ENCODE measurements around the gene SCRN1. TPM values are rescaled to one million over a fixed set of nuclear protein-coding genes. Genes with fewer than 3 reads are reported as not detected.

Gene SCRN1
- total and polyA plus RNA-seq, 2 experiments from 2014 or later = 15.2 to 66.7 TPM

DNA sequence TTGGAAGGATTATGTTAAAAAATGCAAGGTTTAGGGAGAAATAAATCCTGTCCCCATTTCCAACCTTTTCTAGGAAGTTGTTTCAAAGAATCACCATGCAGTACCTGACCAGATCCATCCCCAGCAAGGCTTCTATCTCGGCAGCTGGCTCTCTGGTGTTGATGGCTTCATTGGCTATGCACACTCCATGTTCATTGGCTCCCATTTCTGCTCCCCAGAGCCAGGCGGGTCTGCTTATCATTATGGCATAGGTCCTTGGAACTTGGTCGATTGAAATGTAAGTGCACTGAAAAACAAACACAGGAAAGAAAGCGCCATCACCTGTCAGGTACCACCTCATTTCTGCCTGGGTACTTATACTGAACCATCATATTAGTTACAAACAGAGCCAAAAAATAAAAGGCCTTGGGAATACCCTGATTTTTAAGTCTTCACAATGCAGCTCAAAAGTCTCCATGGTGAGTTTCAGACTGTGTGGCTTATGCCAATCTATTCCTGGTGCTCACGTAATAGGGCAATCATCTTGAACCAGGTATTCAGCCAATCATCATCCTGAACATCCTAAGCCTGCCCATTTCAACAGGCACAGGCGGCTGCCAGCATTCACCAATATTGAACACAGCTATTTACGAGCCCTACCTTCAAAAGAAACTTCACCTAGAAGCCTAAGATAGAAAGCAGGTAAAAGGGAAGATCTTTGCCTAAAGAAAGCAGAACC is 34.4 kb downstream of the SCRN1 start:
- Mint-ChIP-seq H3K36me3 (ENCODE audit: low read depth) (peaks cover 35% of the 10 kb centered on the region), H3K4me3 (no peak overlapping the region)
- ATAC-seq = no peak

More for the DNA sequence above, 34.4 kb downstream of the SCRN1 start:
- Histone ChIP-seq H4K20me1 (replicated peaks; ENCODE audit: insufficient read depth) (peaks cover 11% of the 10 kb centered on the region), H3K4me3 (no peak overlapping the region), H3K79me2 (replicated peaks; ENCODE audit: insufficient read depth) (peaks cover 14% of the 10 kb centered on the region), H3K4me1 (ENCODE audit: insufficient read depth) (peaks cover 9% of the 10 kb centered on the region; the same call in 1 of the 2 replicates), H3K4me2 (no peak overlapping the region), H3K27ac (ENCODE audit: low read depth) (no peak overlapping the region), H2AFZ (no peak overlapping the region), H3K27me3 (ENCODE audit: insufficient read depth) (no peaks in the 10 kb centered on the region), H3K9me2 (ENCODE audit: insufficient read depth) (no peaks in the 10 kb centered on the region), H3K36me3 (ENCODE audit: insufficient read depth) (peaks cover 16% of the 10 kb centered on the region), H3F3A (replicated peaks; ENCODE audit: low read depth) (no peaks in the 10 kb centered on the region)
- no peak for DNase-seq (ENCODE audit: low spot score)
- H3K27me3 Mint-ChIP-seq (ENCODE audit: insufficient read depth, low read depth, poor library complexity) = no peaks in the 10 kb centered on the region
- no peak overlapping the region for H3K27ac Mint-ChIP-seq
- peaks cover 23% of the 10 kb centered on the region for H3K4me1 Mint-ChIP-seq
- H3K9me3 Mint-ChIP-seq = peaks cover 7% of the 10 kb centered on the region
- TF ChIP-seq EZH2phosphoT487 (IDR thresholded peaks at IDR 0.05; ENCODE audit: unreplicated experiment) (no peak), NANOG (IDR thresholded peaks at IDR 0.05; ENCODE audit: borderline replicate concordance) (no peak)
- TF ChIP-seq, protein P1, sequence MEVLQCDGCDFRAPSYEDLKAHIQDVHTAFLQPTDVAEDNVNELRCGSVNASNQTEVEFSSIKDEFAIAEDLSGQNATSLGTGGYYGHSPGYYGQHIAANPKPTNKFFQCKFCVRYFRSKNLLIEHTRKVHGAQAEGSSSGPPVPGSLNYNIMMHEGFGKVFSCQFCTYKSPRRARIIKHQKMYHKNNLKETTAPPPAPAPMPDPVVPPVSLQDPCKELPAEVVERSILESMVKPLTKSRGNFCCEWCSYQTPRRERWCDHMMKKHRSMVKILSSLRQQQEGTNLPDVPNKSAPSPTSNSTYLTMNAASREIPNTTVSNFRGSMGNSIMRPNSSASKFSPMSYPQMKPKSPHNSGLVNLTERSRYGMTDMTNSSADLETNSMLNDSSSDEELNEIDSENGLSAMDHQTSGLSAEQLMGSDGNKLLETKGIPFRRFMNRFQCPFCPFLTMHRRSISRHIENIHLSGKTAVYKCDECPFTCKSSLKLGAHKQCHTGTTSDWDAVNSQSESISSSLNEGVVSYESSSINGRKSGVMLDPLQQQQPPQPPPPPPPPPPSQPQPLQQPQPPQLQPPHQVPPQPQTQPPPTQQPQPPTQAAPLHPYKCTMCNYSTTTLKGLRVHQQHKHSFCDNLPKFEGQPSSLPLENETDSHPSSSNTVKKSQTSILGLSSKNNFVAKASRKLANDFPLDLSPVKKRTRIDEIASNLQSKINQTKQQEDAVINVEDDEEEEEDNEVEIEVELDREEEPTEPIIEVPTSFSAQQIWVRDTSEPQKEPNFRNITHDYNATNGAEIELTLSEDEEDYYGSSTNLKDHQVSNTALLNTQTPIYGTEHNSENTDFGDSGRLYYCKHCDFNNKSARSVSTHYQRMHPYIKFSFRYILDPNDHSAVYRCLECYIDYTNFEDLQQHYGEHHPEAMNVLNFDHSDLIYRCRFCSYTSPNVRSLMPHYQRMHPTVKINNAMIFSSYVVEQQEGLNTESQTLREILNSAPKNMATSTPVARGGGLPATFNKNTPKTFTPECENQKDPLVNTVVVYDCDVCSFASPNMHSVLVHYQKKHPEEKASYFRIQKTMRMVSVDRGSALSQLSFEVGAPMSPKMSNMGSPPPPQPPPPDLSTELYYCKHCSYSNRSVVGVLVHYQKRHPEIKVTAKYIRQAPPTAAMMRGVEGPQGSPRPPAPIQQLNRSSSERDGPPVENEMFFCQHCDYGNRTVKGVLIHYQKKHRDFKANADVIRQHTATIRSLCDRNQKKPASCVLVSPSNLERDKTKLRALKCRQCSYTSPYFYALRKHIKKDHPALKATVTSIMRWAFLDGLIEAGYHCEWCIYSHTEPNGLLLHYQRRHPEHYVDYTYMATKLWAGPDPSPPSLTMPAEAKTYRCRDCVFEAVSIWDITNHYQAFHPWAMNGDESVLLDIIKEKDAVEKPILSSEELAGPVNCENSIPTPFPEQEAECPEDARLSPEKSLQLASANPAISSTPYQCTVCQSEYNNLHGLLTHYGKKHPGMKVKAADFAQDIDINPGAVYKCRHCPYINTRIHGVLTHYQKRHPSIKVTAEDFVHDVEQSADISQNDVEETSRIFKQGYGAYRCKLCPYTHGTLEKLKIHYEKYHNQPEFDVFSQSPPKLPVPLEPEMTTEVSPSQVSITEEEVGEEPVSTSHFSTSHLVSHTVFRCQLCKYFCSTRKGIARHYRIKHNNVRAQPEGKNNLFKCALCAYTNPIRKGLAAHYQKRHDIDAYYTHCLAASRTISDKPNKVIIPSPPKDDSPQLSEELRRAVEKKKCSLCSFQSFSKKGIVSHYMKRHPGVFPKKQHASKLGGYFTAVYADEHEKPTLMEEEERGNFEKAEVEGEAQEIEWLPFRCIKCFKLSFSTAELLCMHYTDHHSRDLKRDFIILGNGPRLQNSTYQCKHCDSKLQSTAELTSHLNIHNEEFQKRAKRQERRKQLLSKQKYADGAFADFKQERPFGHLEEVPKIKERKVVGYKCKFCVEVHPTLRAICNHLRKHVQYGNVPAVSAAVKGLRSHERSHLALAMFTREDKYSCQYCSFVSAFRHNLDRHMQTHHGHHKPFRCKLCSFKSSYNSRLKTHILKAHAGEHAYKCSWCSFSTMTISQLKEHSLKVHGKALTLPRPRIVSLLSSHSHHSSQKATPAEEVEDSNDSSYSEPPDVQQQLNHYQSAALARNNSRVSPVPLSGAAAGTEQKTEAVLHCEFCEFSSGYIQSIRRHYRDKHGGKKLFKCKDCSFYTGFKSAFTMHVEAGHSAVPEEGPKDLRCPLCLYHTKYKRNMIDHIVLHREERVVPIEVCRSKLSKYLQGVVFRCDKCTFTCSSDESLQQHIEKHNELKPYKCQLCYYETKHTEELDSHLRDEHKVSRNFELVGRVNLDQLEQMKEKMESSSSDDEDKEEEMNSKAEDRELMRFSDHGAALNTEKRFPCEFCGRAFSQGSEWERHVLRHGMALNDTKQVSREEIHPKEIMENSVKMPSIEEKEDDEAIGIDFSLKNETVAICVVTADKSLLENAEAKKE (CRISPR knock-in tag; IDR thresholded peaks at IDR 0.05) = no peak

All from GM23338 (cell line).